ENCODE data around the gene ZNF202.

- TF ChIP-seq EZH2 (IDR thresholded peaks at IDR 0.05; ENCODE audit: low read length, missing control alignments): no peak
- TF ChIP-seq, protein P1, sequence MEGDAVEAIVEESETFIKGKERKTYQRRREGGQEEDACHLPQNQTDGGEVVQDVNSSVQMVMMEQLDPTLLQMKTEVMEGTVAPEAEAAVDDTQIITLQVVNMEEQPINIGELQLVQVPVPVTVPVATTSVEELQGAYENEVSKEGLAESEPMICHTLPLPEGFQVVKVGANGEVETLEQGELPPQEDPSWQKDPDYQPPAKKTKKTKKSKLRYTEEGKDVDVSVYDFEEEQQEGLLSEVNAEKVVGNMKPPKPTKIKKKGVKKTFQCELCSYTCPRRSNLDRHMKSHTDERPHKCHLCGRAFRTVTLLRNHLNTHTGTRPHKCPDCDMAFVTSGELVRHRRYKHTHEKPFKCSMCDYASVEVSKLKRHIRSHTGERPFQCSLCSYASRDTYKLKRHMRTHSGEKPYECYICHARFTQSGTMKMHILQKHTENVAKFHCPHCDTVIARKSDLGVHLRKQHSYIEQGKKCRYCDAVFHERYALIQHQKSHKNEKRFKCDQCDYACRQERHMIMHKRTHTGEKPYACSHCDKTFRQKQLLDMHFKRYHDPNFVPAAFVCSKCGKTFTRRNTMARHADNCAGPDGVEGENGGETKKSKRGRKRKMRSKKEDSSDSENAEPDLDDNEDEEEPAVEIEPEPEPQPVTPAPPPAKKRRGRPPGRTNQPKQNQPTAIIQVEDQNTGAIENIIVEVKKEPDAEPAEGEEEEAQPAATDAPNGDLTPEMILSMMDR (conservative IDR thresholded peaks at IDR 0.05 in 1 of 2, IDR thresholded peaks at IDR 0.05 in 1 of 2; ENCODE audit: low read depth in 1 of 2, low read length in 2 of 2): no peak
These were observed 45.3 kb downstream of the ZNF202 start for GRCh38 chr11:123696183-123696582.
